DND-41 (cell line): ENCODE data around the gene CRBN.

Source experiments
- CTCF ChIP-seq: IDR thresholded peaks from 2 replicates; pipeline ENCODE4 v1.5.1; 2012; ENCODE audit warnings: borderline replicate concordance, low read length, moderate library complexity, mild to moderate bottlenecking; ENCODE audit not compliant: poor library complexity, severe bottlenecking; ENCODE audit errors: extremely low read depth
- EZH2 ChIP-seq: IDR thresholded peaks from 3 replicates; pipeline ENCODE4 v1.6.1; 2012; ENCODE audit warnings: borderline replicate concordance, low read depth, mild to moderate bottlenecking, moderate library complexity, low read length, inconsistent platforms; ENCODE audit not compliant: severe bottlenecking

- TF ChIP-seq CTCF: no peak
- no peak for TF ChIP-seq EZH2
These were observed 42.0 kb upstream of the CRBN start for GRCh38 chr3:3221528-3221927.
